NAMALWA (cell line): ENCODE data around the gene ARHGEF1.
"Not testable (repeated sequence)": the region's sequence is repeated elsewhere in the genome, so short reads cannot be mapped to it uniquely, and the experiment has no call there.

Experiments
- DNase-seq: peaks from one replicate; pipeline ENCODE4 v3.0.0-alpha.2; 2015; ENCODE audit warnings: low spot score

ARHGEF1 gene

GRCh38 chr19:41905273-41906002 is 22.5 kb downstream of the ARHGEF1 start:
- DNase-seq = no peak

GRCh38 chr19:41906271-41906670 is 23.3 kb downstream of the ARHGEF1 start:
- no peak for DNase-seq

GRCh38 chr19:41906916-41907680 is 24.1 kb downstream of the ARHGEF1 start:
- no peak for DNase-seq

- no peak for DNase-seq
Measured at GRCh38 chr19:41907994-41908615, 25.1 kb downstream of the ARHGEF1 start.

GRCh38 chr19:41908724-41909464 is 25.9 kb downstream of the ARHGEF1 start:
- DNase-seq = no peak

- DNase-seq = no peak
Measured at GRCh38 chr19:41909706-41910105, 26.7 kb downstream of the ARHGEF1 start.

- DNase-seq = no peak
Measured at GRCh38 chr19:41910240-41910991, 27.4 kb downstream of the ARHGEF1 start.

GRCh38 chr19:41910992-41911888 is 28.3 kb downstream of the ARHGEF1 start:
- no peak for DNase-seq

GRCh38 chr19:41911889-41912731 is 29.1 kb downstream of the ARHGEF1 start:
- no peak for DNase-seq

GRCh38 chr19:41912899-41913537 is 30.0 kb downstream of the ARHGEF1 start:
- DNase-seq = no peak

GRCh38 chr19:41913538-41914423 is 30.8 kb downstream of the ARHGEF1 start:
- DNase-seq = no peak

GRCh38 chr19:41914424-41914834 is 31.4 kb downstream of the ARHGEF1 start:
- DNase-seq = not testable (repeated sequence)

GRCh38 chr19:41915021-41915775 is 32.2 kb downstream of the ARHGEF1 start:
- no peak for DNase-seq

- DNase-seq = no peak
Measured at GRCh38 chr19:41915776-41916414, 32.9 kb downstream of the ARHGEF1 start.

- DNase-seq = no peak
Measured at GRCh38 chr19:41917676-41918075, 34.7 kb downstream of the ARHGEF1 start.

GRCh38 chr19:41918095-41918494 is 35.1 kb downstream of the ARHGEF1 start:
- DNase-seq = no peak
